ENCODE results near the gene TDRD9.

DNA sequence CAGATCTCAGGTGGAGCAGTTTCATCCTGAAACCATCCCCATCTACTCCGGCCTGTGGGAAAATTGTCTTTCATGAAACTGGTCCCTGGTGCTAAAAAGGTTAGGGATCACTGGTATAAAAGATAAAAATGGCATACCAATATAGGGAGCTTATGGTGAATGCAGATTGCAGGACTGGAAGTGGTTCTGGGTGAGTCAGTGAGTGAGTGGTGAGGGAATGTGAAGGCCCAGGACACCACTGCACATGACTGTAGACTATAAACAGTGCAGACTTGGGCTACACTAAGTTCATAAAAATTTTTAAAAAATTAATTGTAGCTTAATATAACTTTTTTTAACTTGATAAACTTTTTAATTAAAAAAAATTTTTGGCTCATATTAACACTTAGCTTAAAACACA lies 81.0 kb downstream of the TDRD9 start:
- TF ChIP-seq, protein P1, sequence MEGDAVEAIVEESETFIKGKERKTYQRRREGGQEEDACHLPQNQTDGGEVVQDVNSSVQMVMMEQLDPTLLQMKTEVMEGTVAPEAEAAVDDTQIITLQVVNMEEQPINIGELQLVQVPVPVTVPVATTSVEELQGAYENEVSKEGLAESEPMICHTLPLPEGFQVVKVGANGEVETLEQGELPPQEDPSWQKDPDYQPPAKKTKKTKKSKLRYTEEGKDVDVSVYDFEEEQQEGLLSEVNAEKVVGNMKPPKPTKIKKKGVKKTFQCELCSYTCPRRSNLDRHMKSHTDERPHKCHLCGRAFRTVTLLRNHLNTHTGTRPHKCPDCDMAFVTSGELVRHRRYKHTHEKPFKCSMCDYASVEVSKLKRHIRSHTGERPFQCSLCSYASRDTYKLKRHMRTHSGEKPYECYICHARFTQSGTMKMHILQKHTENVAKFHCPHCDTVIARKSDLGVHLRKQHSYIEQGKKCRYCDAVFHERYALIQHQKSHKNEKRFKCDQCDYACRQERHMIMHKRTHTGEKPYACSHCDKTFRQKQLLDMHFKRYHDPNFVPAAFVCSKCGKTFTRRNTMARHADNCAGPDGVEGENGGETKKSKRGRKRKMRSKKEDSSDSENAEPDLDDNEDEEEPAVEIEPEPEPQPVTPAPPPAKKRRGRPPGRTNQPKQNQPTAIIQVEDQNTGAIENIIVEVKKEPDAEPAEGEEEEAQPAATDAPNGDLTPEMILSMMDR (IDR thresholded peaks at IDR 0.05) = no peak
- TF ChIP-seq POLR2A (IDR thresholded peaks at IDR 0.05; ENCODE audit: low read depth) (no peak), EP300 (IDR thresholded peaks at IDR 0.05) (no peak), POLR2AphosphoS5 (IDR thresholded peaks at IDR 0.05) (no peak)

All from esophagus muscularis mucosa (tissue), 4 donors.